GM23248 (cell line): ENCODE results near the gene PRPF31.

Source experiments
- EZH2 ChIP-seq: fragments of 200-600 bp; sonication (generic); IDR thresholded peaks from 2 replicates; pipeline ENCODE4 v1.6.1; 2018; ENCODE audit warnings: antibody characterized with exemption, mild to moderate bottlenecking; ENCODE audit not compliant: insufficient read depth, poor library complexity, severe bottlenecking
- EZH2phosphoT487 ChIP-seq: fragments of 200-600 bp; sonication (generic); IDR thresholded peaks from 2 replicates; pipeline ENCODE4 v1.6.1; 2018; ENCODE audit warnings: antibody characterized with exemption, moderate library complexity, mild to moderate bottlenecking, low read depth; ENCODE audit not compliant: insufficient read depth

- TF ChIP-seq EZH2: no peak
- no peak for TF ChIP-seq EZH2phosphoT487
Measured at GRCh38 chr19:54149021-54149812, 33.7 kb downstream of the PRPF31 start.
